BLaER1 treated with 17β-estradiol and CSF1 and Interleukin-3, amounts not matched to agents 10 nM and 100 nM (cell line): ENCODE data around the gene CEP112.
A peak's percentile ranks its signal among the peaks of the same experiment; 100 is the strongest.

Experiments
- H3K27ac ChIP-seq, 11 experiments: shearing (Covaris generic); formaldehyde crosslinking; 2 replicates each; pipeline ENCODE4 v1.8.1; 2022
- H3K27me3 ChIP-seq, 11 experiments: shearing (Covaris generic); formaldehyde crosslinking; 2 replicates each; pipeline ENCODE4 v1.8.1; 2022
- H3K36me3 ChIP-seq, 11 experiments: shearing (Covaris generic); formaldehyde crosslinking; 2 replicates each; pipeline ENCODE4 v1.8.1; 2022
- H3K4me1 ChIP-seq, 10 experiments: shearing (Covaris generic); formaldehyde crosslinking; 2 replicates each; pipeline ENCODE4 v1.8.1; 2022
- H3K4me2 ChIP-seq, 11 experiments: shearing (Covaris generic); formaldehyde crosslinking; 2 replicates each; pipeline ENCODE4 v1.8.1; 2022
- H3K4me3 ChIP-seq, 10 experiments: shearing (Covaris generic); formaldehyde crosslinking; 2 replicates each; pipeline ENCODE4 v1.8.1; 2022
- H3K9ac ChIP-seq, 11 experiments: shearing (Covaris generic); formaldehyde crosslinking; 2 replicates each; pipeline ENCODE4 v1.8.1; 2022
- H3K9me3 ChIP-seq, 11 experiments: shearing (Covaris generic); formaldehyde crosslinking; replicated peaks in 1 of 11; 2 replicates each; pipeline ENCODE4 v1.8.1; 2022
- H4K20me1 ChIP-seq, 11 experiments: shearing (Covaris generic); formaldehyde crosslinking; 2 replicates each; pipeline ENCODE4 v1.8.1; 2022
- Cebpa-rat ChIP-seq, 11 experiments: shearing (Covaris generic); IDR thresholded peaks; 2 replicates each; pipeline ENCODE4 v1.8.1; 2022

The CEP112 gene

DNA sequence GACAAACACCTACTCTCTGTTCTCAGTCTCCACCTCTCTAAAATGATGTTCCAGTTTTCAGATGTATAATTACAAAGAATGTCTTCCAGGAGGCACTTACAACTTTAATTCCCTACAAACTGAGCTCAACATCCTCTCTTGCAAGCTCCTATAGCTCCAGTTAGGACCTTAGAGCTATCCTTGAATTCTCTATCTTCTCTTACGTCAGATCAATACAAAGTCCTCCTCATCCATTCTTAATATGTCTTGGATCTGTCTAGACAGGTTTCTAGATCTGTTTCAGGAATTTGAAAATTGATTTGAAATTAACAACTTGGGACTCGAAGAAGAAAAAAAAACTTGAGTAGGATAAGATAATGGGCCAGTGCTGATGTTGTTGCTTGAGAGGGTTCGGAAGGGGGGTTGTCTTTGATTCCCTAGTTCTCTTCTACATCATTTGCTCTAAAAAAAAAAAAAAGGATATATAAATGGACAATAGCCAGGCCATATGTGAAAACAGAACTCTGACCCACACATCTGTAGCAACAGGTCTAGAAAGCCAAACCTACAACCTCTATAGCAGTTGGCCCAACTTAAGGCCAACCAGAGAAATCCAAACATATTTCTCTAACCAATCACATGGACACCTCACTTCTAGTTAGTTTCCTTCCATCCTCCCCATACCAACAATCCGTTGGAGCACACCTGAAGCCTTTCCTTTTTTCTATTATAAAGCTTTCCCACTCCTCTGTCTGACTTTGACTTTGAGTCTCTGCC is 38.0 kb upstream of the CEP112 start:
- no peak overlapping the region for H3K9ac ChIP-seq
- H4K20me1 ChIP-seq = no peaks in the 10 kb centered on the region
- no peak overlapping the region for H3K27ac ChIP-seq
- no peak overlapping the region for H3K4me2 ChIP-seq
- no peaks in the 10 kb centered on the region for H3K27me3 ChIP-seq
- TF ChIP-seq Cebpa-rat (IDR thresholded peaks at IDR 0.05) = no peak
- H3K4me1 ChIP-seq = peaks cover 0 to 4% (median 0%) of the 10 kb centered on the region in 10 experiments; a peak in 2 of 20 replicates
- no peaks in the 10 kb centered on the region for H3K36me3 ChIP-seq
- H3K4me3 ChIP-seq = no peak overlapping the region
- peaks cover 0 to 12% (median 4%) of the 10 kb centered on the region in 11 experiments; a peak in 7 of 22 replicates for H3K9me3 ChIP-seq

DNA sequence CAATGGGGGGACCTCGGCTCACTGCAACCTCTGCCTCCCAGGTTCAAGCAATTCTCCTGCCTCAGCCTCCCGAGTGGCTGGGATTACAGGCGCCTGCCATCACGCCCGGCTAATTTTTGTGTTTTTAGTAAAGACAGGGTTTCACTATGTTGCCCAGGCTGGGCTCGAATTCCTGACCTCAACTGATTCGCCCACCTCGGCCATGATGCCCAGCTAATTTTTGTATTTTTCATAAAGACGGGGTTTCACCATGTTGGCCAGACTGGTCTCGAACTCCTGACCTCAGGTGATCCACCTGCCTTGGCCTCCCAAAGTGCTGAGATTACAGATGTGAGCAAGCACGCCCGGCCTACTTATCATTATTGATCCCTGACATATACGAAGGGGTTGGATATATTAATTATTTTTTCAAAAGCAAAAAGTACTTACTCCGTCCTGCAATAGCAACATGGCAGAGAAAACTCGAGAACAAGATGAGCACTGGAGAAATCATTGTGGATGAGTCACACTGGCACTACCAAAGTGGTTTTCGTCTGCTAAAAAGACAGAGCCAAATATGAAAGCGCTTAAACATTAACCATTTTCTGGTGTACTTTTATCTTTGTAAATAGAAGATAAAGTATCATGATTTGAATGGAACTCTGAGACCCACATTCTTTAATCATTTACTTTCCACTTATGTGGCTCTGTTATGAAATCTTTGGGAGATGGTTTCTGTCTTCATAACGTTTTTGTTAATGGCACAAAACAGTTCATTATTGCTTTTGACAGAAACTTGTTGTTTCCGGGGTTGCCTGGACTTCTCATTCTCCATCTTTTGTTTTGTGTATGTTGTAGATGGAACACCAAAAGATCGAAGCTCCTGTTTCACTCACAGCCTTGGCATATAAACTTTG is 37.2 kb upstream of the CEP112 start, which contains the start of gene APOH:
Gene APOH, minus strand, starts transcription at position 529 of the 896 bp plus-strand sequence. Its CDS starts 36 bp downstream, at position 493.
- Histone ChIP-seq H3K9ac (no peak within 1 kb of the TSS), H3K4me1 (peaks cover 0 to 4% (median 0%) of the 10 kb centered on the region in 10 experiments; a peak in 2 of 20 replicates), H3K4me3 (no peak within 1 kb of the TSS), H3K36me3 (no peaks in the 10 kb centered on the region), H4K20me1 (no peaks in the 10 kb centered on the region), H3K27ac (no peak within 1 kb of the TSS), H3K27me3 (no peaks in the 10 kb centered on the region), H3K4me2 (no peak within 1 kb of the TSS), H3K9me3 (peaks cover 0 to 11% (median 3%) of the 10 kb centered on the region in 11 experiments; a peak in 6 of 22 replicates)
- TF ChIP-seq Cebpa-rat (IDR thresholded peaks at IDR 0.05) = no peak

DNA sequence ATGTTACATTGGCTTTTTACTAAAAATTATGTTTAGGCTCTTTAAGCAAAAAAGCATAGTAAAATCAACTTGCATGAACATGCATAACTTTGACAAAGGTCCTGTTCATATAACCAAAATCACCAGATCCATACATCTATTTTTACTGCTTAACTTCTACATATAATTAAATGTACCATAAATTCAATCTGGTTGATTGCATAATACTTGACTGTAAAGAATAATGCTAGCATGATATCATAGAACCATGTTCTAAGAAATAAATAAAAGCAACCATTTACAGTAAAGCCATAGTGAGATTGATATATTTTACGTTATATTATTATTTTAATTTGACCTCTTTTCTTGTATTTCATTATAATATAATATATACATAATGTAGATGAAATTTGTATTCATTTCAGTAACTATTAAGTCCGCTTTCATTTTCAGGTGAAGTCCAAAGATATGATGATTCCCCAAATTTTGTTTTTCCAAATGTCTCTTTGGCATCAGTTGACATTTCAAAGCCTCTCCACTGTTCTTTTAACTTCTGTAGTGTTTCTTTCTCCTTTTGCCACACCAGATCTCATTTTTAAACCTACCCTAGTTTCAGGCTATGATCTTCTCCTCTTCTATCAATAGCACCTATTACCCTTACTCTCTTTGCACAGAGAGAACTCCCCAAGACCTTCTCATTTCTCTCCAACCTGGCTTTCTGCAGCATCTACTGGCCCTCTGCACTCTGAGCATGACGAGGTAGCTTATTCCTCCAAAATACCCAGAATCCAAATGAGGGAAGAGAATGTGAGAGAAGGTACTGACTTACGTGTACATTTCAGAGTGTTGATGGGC is 35.5 kb upstream of the CEP112 start:
- H3K4me2 ChIP-seq = no peak overlapping the region
- no peak overlapping the region for H3K9ac ChIP-seq
- no peak for TF ChIP-seq Cebpa-rat (IDR thresholded peaks at IDR 0.05)
- 0 out of 22 replicates have a peak, but pooled peaks cover 0 to 2% (median 0%) of the 10 kb centered on the region in 11 experiments for H3K9me3 ChIP-seq
- H3K27me3 ChIP-seq = no peaks in the 10 kb centered on the region
- H4K20me1 ChIP-seq = no peaks in the 10 kb centered on the region
- no peak overlapping the region for H3K27ac ChIP-seq
- H3K36me3 ChIP-seq = no peaks in the 10 kb centered on the region
- H3K4me1 ChIP-seq = peaks cover 0 to 4% (median 0%) of the 10 kb centered on the region in 10 experiments; a peak in 1 of 20 replicates
- H3K4me3 ChIP-seq = no peak overlapping the region

DNA sequence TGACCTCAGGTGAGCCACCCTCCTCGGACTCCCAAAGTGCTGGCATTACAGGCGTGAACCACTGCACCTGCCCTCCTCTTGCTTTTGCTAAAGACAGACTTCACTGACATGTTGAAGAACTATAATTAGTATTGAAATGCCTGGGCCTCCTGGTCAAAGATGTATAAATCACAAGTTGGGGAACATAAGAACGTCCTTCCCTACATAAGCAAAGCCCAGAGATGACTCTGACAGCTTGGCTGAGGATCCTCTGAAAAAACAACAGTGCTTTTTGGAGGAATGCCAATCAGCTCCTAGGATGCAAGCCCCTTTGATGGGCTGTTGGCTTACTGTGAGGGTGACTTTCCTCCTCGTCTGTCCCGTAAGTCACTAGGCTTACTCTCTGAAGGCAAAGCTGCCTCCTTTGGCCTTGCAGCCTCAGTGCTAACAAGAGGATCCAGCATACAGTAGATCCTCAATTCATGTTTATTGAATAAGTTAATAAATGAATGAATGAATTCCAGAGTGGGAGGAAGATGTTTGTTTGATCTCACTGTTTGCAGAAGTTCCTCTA is 30.9 kb upstream of the CEP112 start:
- H3K4me3 ChIP-seq = no peak overlapping the region
- no peak overlapping the region for H3K9ac ChIP-seq
- H4K20me1 ChIP-seq = no peaks in the 10 kb centered on the region
- peaks cover 0 to 11% (median 0%) of the 10 kb centered on the region in 11 experiments; a peak in 3 of 22 replicates for H3K9me3 ChIP-seq
- no peak for TF ChIP-seq Cebpa-rat (IDR thresholded peaks at IDR 0.05)
- no peaks in the 10 kb centered on the region for H3K27me3 ChIP-seq
- no peaks in the 10 kb centered on the region for H3K36me3 ChIP-seq
- H3K27ac ChIP-seq = no peak overlapping the region
- no peak overlapping the region for H3K4me2 ChIP-seq
- peaks cover 0 to 8% (median 0%) of the 10 kb centered on the region in 10 experiments; a peak in 2 of 20 replicates for H3K4me1 ChIP-seq

DNA sequence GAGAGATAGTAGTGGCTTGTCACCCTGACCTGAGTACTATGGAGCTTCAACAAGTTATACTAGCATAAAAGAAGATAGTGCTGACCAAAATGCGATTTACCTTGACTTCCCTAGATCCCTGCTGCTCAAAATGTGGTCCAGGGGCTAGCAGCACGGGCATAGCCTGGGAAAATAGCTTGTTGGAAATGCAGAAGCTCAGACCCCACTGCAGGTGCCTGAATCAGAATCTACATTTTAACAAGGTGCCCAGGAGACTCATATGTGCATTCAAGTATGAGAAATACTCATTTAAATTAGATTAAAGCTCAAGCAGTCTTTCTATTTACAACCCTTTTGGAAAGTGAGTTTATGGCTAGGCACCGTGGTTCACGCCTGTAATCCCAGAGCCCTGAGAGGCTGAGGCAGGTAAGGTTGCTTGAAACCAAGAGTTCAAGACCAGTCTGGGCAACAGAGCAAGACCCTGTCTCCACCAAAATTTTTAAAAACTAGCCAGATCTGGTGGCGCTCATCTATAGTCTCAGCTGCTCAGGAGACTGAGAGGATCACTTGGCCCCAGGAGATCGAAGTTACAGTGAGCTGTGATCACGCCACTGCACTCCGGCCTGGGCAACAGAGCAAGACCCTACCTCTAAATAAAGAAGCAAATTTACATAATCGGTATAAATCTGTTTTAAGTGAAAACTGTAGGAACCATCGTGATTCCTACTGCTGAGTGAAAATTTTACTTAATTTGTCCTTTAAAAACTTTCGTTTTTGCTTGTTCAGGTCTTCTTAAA is 30.0 kb upstream of the CEP112 start:
- H3K27ac ChIP-seq = no peak overlapping the region
- no peak for TF ChIP-seq Cebpa-rat (IDR thresholded peaks at IDR 0.05)
- H3K4me1 ChIP-seq = peaks cover 0 to 8% (median 0%) of the 10 kb centered on the region in 10 experiments; a peak in 2 of 20 replicates
- no peaks in the 10 kb centered on the region for H3K36me3 ChIP-seq
- H3K27me3 ChIP-seq = no peaks in the 10 kb centered on the region
- H3K9ac ChIP-seq = no peak overlapping the region
- H3K4me3 ChIP-seq = no peak overlapping the region
- peak overlapping the region in 2 of 11 experiments; percentile 15; a peak in 2 of 22 replicates for H3K4me2 ChIP-seq
- H4K20me1 ChIP-seq = no peaks in the 10 kb centered on the region
- H3K9me3 ChIP-seq = peaks cover 0 to 11% (median 0%) of the 10 kb centered on the region in 11 experiments; a peak in 3 of 22 replicates

DNA sequence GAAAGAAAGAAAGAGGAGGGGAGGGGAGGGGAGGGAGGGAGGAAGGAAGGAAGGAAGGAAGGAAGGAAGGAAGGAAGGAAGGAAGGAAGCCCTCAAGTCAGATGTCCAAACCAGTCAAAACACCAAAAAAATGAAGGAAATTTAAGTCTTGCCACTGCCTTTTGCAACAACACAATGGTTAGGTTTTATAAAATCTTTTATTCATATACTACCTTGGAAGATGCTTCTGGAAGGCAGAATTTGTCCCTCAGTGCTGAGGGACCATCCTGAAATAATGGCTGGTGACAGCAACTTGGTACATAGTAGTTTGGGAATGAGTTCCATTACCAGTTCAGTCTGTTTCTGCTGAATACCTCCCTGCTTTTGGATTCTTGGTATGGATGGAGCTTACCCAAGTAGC is 29.4 kb upstream of the CEP112 start:
- Histone ChIP-seq H3K9ac (no peak overlapping the region), H4K20me1 (no peaks in the 10 kb centered on the region), H3K36me3 (no peaks in the 10 kb centered on the region), H3K27ac (no peak overlapping the region), H3K4me2 (peak overlapping the region in 2 of 11 experiments; percentile 15; a peak in 2 of 22 replicates), H3K9me3 (peaks cover 0 to 11% (median 0%) of the 10 kb centered on the region in 11 experiments; a peak in 3 of 22 replicates), H3K4me3 (no peak overlapping the region), H3K27me3 (no peaks in the 10 kb centered on the region), H3K4me1 (peaks cover 0 to 8% (median 0%) of the 10 kb centered on the region in 10 experiments; a peak in 2 of 20 replicates)
- no peak for TF ChIP-seq Cebpa-rat (IDR thresholded peaks at IDR 0.05)

DNA sequence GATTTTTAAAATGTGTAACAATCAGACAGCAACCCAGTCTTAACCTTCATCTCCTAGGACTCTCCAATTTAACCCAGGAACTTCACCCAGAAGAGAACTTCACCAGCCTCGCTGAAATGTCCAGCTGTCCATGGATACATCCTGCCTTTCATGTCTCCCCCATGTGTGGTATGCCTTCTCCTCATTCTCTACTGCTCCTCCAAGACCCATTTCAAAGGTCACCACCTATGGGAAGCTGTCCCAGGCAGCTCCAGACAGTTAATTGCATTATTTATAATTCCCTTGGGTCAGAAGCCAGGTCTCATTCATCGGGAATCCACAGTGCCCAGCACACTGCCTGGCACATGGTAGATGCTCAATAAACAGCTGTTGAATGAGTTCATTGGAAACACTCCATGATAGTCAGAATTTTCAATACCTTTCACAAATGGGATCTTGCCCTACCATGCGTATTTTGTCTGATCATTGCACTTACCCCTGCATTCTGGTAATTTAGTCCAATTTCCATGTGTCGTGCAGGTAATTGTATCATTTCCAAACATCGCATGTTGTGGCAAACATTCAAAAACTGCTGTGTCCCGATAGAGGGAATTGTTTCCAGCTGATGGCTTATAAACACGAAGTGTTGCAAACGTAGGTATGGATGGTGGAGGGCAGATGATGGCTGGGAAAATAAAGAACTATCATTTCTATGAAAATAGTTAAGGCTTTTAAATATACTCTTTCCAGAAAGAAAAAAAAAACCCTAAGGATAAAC is 28.3 kb upstream of the CEP112 start:
- Histone ChIP-seq H3K4me3 (no peak overlapping the region), H3K9ac (no peak overlapping the region), H3K9me3 (peaks cover 0 to 11% (median 0%) of the 10 kb centered on the region in 11 experiments; a peak in 3 of 22 replicates), H3K36me3 (no peaks in the 10 kb centered on the region), H3K4me1 (peaks cover 0 to 8% (median 0%) of the 10 kb centered on the region in 10 experiments; a peak in 2 of 20 replicates), H4K20me1 (no peaks in the 10 kb centered on the region), H3K4me2 (no peak overlapping the region), H3K27me3 (no peaks in the 10 kb centered on the region), H3K27ac (no peak overlapping the region)
- TF ChIP-seq Cebpa-rat (IDR thresholded peaks at IDR 0.05) = no peak
